Stimulated activated CD4-positive, alpha-beta T cell treated with anti-CD3 and anti-CD28 coated beads, Interleukin-12 subunit alpha, Interleukin-12 subunit beta, amount 100 ng/mL, for 4 hours (primary cell): ENCODE measurements around the gene ITGA2B.
A peak's percentile ranks its signal among the peaks of the same experiment; 100 is the strongest.
"Not testable (repeated sequence)": the region's sequence is repeated elsewhere in the genome, so short reads cannot be mapped to it uniquely, and the experiment has no call there.

Source experiments
- DNase-seq: peaks from one replicate; pipeline ENCODE4 v3.0.0-alpha.2; 2020

Gene ITGA2B

DNA sequence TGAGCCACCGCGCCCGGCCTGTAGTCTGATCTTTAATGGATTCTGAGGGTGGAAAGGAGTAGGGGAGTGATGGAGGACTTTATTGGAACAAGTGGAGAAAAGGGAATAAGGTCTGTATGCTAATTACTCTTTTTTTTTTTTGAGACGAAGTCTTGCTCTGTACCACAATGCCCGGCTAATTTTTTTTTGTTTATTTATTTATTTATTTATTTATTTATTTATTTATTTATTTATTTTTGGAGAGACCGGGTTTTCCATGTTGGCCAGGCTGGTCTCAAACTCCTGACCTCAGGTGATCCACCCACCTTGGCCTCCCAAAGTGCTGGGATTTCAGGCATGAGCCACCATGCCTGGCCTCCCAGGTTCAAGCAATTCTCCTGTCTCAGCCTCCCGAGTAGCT lies 59.9 kb downstream of the ITGA2B start:
- DNase-seq = not testable (repeated sequence)

DNA sequence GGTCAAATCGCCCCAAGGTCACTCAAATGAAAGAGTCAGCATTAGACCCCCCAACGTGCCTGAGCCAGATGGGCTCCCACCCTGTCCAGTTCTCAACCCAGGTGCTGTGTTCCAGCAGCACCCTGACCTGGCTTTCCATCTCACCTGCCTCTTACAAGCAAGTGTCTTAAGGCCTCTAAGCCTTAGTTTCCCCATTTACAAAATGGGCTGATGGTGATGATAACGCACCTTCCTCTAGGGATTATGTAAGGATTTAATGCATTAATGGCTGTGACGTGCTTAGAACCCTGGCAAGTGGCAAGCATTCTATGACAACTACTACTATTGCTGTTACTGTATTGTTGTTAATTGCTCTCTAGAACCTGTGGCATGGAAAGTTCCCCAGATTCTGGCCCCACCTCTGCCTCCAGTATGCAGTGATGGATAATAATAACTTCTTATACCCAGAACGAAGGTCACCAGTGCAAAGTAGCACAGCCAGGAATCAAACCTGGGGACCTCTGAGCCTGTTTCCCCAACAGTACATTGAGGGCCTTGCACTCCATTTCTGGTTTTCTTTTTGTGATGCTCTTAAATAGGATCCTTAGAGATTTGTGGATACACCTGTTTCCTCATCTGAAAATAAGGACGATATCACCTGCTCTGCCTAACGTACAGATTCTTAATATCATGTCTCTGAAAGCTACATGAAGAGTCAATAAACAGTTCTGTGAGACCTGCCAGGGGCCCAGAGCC lies 61.6 kb downstream of the ITGA2B start:
- no peak for DNase-seq

DNA sequence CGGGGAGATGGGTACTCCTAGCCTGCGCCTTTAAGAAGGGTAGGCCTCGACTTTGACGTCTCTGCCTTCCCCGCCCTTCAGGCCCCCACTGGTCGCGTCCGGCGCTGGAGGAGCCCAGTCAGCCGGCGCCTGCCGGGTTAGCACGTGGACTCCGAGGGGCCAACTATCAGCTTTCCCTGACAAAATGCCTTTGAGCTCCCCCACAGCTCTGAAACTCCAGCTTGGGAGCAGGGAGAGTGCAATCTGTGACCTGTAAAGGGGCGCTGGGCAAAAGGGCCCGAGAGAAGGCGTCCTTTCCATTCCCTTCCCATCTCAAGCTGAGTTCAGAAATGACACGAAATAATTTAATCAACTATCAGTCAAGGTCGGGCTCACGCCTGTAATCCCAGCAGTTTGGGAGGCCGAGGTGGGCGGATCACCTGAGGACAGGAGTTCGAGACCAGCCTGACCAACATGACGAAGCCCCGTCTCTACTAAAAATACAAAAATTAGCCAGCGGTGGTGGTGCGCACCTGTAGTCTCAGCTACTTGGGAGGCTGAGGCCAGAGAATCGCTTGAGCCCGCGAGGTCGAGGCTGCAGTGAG lies 62.5 kb downstream of the ITGA2B start:
- peak; percentile 86 for DNase-seq

DNA sequence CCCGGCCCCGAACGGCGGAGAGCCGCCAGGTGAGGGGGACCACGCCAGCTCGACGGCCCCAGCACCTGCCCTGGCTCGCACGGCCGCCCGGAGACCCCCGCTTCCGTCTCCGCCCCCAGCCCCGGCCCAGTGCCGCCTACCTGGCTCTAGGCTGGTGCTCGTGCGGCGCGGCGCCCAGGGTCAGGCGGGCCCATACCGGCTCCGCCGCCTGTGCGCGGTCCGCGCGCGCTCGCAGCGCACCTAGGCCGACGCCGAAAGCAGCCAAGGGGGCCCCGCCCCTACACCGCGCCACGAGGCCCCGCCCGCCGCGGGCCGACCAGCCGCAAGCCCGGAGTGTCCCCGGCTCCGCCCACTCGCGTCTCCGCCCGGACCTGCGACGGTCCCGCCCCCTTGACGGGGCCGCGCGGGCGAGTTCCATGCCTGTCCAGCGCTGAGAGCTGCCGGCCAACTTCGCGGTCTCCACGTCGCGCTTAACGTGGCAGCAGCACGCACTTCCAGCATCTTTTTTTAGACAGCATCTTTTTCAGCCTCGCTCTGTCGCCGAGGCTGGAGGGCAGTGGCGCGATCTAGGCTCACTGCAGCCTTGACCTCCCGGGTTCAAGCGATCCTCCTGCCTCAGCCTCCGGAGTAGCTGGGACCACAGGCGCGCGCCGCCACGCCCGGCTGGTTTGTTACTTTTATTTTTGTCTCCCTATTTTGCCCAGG lies 64.7 kb downstream of the ITGA2B start, which contains the start of gene SLC25A39:
Gene SLC25A39 (minus strand): TSS at position 253 of the 705 bp plus-strand sequence. CDS start 1,261 bp downstream, outside the sequence.
- DNase-seq = peak; percentile 94

DNA sequence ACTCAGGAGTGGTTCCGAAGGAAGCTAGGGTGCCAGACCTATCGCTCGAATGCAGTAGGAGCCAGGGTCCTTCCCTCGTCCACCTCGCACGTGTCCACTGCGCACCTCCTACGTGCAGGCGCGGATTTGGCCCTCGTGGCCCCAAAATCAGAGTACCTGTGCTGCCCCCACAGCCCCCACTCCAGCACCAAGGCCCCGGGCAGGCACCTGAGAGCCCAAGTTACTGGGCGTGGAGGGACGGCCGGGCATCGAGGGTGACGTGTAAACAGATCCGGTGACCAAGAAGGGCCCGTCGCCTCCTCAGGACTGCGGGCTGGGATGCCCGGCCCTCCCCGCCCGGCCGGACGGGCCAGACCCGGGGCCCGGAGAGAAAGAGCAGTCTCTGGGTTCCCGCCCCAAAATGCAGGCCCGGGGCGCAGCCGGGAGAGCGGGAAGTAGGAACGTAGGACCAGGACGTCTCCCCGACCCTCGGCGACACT lies 65.3 kb downstream of the ITGA2B start:
- DNase-seq = no peak

DNA sequence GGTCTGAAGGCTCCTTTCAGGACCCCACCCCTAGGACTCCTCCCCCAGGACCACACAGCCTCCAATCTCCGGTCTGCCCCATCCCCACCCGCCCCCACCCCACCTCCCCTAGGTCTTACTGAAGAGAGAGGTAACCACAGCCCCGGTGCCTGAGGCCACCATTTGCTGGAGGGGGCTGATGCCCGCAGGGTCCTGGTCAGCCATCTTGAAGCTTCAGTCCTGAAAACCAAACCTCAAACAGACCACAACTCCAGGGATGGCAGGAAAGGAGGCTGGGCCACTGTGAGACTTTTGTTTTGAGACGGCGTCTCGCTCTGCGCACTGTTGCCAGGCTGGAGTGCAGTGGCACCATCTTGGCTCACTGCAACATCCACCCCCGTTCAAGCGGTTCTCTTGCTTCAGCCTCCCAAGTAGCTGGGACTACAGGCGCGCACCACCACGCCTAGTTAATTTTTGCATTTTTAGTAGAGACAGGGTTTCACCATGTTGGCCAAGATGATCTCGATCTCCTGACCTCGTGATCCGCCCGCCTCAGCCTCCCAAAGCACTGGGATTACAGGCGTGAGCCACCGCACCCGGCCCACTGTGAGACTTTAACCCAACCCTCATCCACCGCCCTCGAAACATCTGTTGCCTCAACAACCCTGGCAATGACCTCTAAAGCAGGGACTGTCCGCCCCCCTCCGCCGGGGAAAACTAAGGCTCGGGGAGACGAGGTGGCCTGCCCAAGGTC lies 65.9 kb downstream of the ITGA2B start:
- DNase-seq = no peak

DNA sequence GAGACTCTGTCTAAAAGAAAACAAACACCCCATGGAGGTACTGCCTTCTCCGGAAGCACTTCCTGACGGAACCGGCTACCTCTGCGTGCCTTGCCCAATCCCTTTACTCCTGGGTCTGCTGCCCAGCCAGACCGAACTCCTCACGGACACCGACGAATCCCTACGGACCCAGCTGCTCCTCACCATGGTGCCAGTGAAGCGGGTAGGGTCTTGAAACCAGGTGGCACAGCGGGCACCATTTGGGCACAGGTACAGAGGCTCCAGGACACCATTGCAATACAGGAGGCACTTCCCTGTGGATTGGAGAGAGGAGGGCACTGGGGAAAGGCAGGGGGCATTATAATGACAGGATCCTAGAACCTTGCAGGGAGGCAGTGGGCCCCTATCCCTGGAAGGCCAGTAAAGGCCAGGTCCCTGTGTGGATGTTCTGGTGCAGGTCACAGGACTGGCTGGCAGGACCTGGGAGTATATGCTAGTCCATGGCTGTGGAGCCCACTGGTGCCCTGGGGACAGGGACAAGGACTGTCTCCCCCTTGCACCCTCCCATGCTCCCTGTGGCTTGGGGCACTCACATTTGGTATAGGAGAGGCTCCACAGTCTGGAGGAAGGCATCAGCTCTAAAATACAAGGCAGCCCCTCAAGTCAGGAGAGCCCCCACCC lies 67.1 kb downstream of the ITGA2B start:
- no peak for DNase-seq
